Stimulated activated naive CD4-positive, alpha-beta T cell (primary cell): ENCODE results near the gene IFNL2.

Experiments
- DNase-seq, 6 experiments: peaks; one replicate each; lab custom pipeline; 2025; lab: John Stamatoyannopoulos, UW

IFNL2 gene

GRCh38 chr19:39318071-39318470, 49.9 kb downstream of the IFNL2 start:
- no peak for DNase-seq

GRCh38 chr19:39318690-39319089, 50.5 kb downstream of the IFNL2 start:
- no peak for DNase-seq

GRCh38 chr19:39319098-39319891, 51.1 kb downstream of the IFNL2 start:
- DNase-seq = no peak
